ENCODE data around the gene PAIP2.

DNA sequence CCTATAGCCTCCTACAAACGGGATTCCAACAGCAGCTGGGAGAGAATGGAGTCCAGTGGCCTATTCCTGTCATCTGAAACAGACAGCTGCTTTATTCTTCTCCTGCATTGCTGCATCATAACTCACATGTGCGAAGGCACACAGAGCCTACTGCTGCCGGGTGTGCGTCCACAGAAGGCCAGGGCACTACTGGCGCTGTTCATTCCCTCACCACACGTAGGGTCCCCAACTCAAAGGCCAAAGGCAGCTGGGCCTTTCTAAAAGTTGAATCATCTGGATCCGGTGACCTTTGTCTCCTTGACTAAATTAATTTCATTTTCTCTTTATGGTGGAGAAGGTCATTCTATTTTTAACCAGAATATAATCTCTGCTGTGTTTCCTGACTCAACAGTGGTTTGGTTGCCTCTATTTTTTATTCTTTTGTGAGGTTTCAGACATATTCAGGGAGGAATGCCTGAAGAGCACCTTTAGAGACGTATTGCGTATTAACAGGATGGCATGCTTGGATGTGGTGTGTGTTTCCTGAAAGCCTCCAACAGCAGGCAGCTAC lies 73.0 kb downstream of the PAIP2 start:
- no peak for TF ChIP-seq POLR2A (IDR thresholded peaks at IDR 0.05; ENCODE audit: low read length)
- TF ChIP-seq GATA1 (IDR thresholded peaks at IDR 0.05; ENCODE audit: low read depth, low read length), result no peak

All from erythroblast (primary cell).